Kidney epithelial cell (primary cell): Measurements from ENCODE around the gene ULK4. TPM values are rescaled to one million over a fixed set of nuclear protein-coding genes. Genes with fewer than 3 reads are reported as not detected.
"Not testable (repeated sequence)": the region's sequence is repeated elsewhere in the genome, so short reads cannot be mapped to it uniquely, and the experiment has no call there.

Experiments
- DNase-seq: peaks from one replicate; pipeline ENCODE4 v3.0.0-alpha.2; 2010; ENCODE audit warnings: low read depth
- H3K27me3 ChIP-seq: 2 replicates; pipeline ENCODE4 v1.6.0; 2011; ENCODE audit warnings: low read length; ENCODE audit not compliant: control insufficient read depth, insufficient read depth
- H3K36me3 ChIP-seq: 2 replicates; pipeline ENCODE4 v1.5.1; 2011; ENCODE audit warnings: low read length; ENCODE audit not compliant: control insufficient read depth, insufficient read depth
- H3K4me3 ChIP-seq: 2 replicates; pipeline ENCODE4 v1.5.1; 2011; ENCODE audit warnings: low read depth, mild to moderate bottlenecking, control low read depth, low read length
- CTCF ChIP-seq: IDR thresholded peaks from 2 replicates; pipeline ENCODE4 v1.5.1; 2011; ENCODE audit warnings: mild to moderate bottlenecking, moderate library complexity, low read length, control low read depth, inconsistent platforms; ENCODE audit not compliant: insufficient read depth, poor library complexity, severe bottlenecking
- total RNA-seq: library from RNA; depleted of rRNA; stranded (reverse); fragments of >200 nt; gene quantifications from 2 replicates; pipeline ENCODE4 v1.2.3, GENCODE V29; 2015

ULK4 gene
- total RNA-seq, 1 donor from 2014 or later, result 18.3 TPM

GRCh38 chr3:41464401-41464800 is 497.5 kb downstream of the ULK4 start:
- DNase-seq, result no peak
- Histone ChIP-seq H3K4me3 (no peak overlapping the region), H3K27me3 (no peaks in the 10 kb centered on the region), H3K36me3 (no peaks in the 10 kb centered on the region)
- no peak for TF ChIP-seq CTCF

- H3K36me3 ChIP-seq, result no peaks in the 10 kb centered on the region
- no peak overlapping the region for H3K4me3 ChIP-seq
- TF ChIP-seq CTCF, result no peak
- no peak for DNase-seq
- no peaks in the 10 kb centered on the region for H3K27me3 ChIP-seq
Observed at GRCh38 chr3:41462103-41462691, 499.7 kb downstream of the ULK4 start.

- Histone ChIP-seq H3K4me3 (no peak overlapping the region), H3K36me3 (no peaks in the 10 kb centered on the region), H3K27me3 (no peaks in the 10 kb centered on the region)
- TF ChIP-seq CTCF, result no peak
- no peak for DNase-seq
Observed at GRCh38 chr3:41460736-41461135, 501.2 kb downstream of the ULK4 start.

GRCh38 chr3:41457176-41457575 is 504.7 kb downstream of the ULK4 start:
- no peak for TF ChIP-seq CTCF
- no peaks in the 10 kb centered on the region for H3K36me3 ChIP-seq
- no peak overlapping the region for H3K4me3 ChIP-seq
- H3K27me3 ChIP-seq, result no peaks in the 10 kb centered on the region
- DNase-seq, result no peak

- no peak for DNase-seq
- no peak for TF ChIP-seq CTCF
- no peak overlapping the region for H3K4me3 ChIP-seq
Observed at GRCh38 chr3:41456162-41456561, 505.7 kb downstream of the ULK4 start.

GRCh38 chr3:41453618-41454017 is 508.3 kb downstream of the ULK4 start:
- H3K36me3 ChIP-seq, H3K4me3 ChIP-seq, H3K27me3 ChIP-seq, DNase-seq: not testable (repeated sequence)

More at GRCh38 chr3:41456162-41456561, 505.7 kb downstream of the ULK4 start:
- no peaks in the 10 kb centered on the region for H3K36me3 ChIP-seq
- H3K27me3 ChIP-seq, result no peaks in the 10 kb centered on the region
